HepG2 (cell line): ENCODE measurements around the gene KCNK6. TPM values are rescaled to one million over a fixed set of nuclear protein-coding genes. Genes with fewer than 3 reads are reported as not detected.

Experiments used
- ATAC-seq: fragments of 200-7000 bp; cut with Tn5 transposase; 3 replicates; pipeline ENCODE4 v1.9.1; 2020; ENCODE audit warnings: mild to moderate bottlenecking, moderate library complexity
- BruUV-seq: library from RNA; stranded (reverse); fragments of 400-500 nt; replicated peaks from 2 replicates; lab custom pipeline; 2021; lab: Mats Ljungman, UMichigan
- CTCF ChIA-PET: fragments of 300-600 bp; formaldehyde crosslinking; extraction: SDS; loops from one replicate; lab custom pipeline; 2021; ENCODE audit warnings: low total read pairs, inconsistent platforms, low intra/inter-chr PET ratio; lab: Yijun Ruan, JAX
- POLR2A ChIA-PET: fragments of 350-600 bp; sonication (Branson Sonifier 250); formaldehyde crosslinking; loops from one replicate; lab custom pipeline; 2020; ENCODE audit warnings: antibody characterized with exemption, inconsistent platforms; lab: Yijun Ruan, JAX
- DNase-seq: peaks from one replicate; pipeline ENCODE4 v3.0.0-alpha.2; 2015; ENCODE audit warnings: low spot score
- FAIRE-seq: peaks from 3 replicates; lab custom pipeline; 2011; peaks lifted over from hg19 to GRCh38; lab: Jason Lieb, UNC
- H2AFZ ChIP-seq: one replicate; pipeline ENCODE4 v1.6.1; 2011; ENCODE audit warnings: low read length, inconsistent platforms
- H3K27ac ChIP-seq: fragments of 300-600 bp; 3 replicates; pipeline ENCODE4 v1.8.0; 2011; ENCODE audit warnings: mixed run types, mild to moderate bottlenecking, mixed read lengths, low read length, inconsistent platforms; ENCODE audit not compliant: insufficient read depth; ENCODE audit errors: extremely low read length
- H3K27me3 ChIP-seq, 2 experiments: fragments of 200-600 bp in 1 of 2; 2 replicates in 1 of 2; 3 replicates in 1 of 2; pipeline versions ENCODE4 v1.6.0 to v1.8.0; 2011; ENCODE audit warnings: low read length in 2 of 2, mild to moderate bottlenecking in 2 of 2, moderate library complexity in 2 of 2, inconsistent platforms in 1 of 2; ENCODE audit not compliant: insufficient read depth in 2 of 2, control insufficient read depth in 1 of 2
- H3K36me3 ChIP-seq, 2 experiments: fragments of 200-600 bp in 1 of 2; replicated peaks in 1 of 2; 2 replicates in 1 of 2; 3 replicates in 1 of 2; pipeline versions ENCODE4 v1.5.1 to v1.8.0; 2011; ENCODE audit warnings: low read length in 2 of 2, inconsistent platforms in 1 of 2; ENCODE audit not compliant: insufficient read depth in 2 of 2, control insufficient read depth in 1 of 2
- H3K4me1 ChIP-seq: 2 replicates; pipeline ENCODE4 v1.5.1; 2012; ENCODE audit warnings: low read length, inconsistent platforms; ENCODE audit not compliant: insufficient read depth
- H3K4me2 ChIP-seq: 2 replicates; pipeline ENCODE4 v1.6.0; 2011; ENCODE audit warnings: low read depth, low read length, inconsistent platforms
- H3K4me3 ChIP-seq, 3 experiments: fragments of 200-600 bp in 1 of 3; sonication (generic), shearing (Covaris generic) in 1 of 3; replicated peaks in 1 of 3; 2 replicates each; pipeline ENCODE4 v1.5.1; 2011 to 2016; ENCODE audit warnings: low read length in 3 of 3, inconsistent platforms in 2 of 3, low read depth in 2 of 3, mild to moderate bottlenecking in 2 of 3, control low read depth in 1 of 3, mixed read lengths in 1 of 3; ENCODE audit not compliant: insufficient read depth in 1 of 3
- H3K79me2 ChIP-seq: one replicate; pipeline ENCODE4 v1.6.1; 2011; ENCODE audit warnings: low read length, inconsistent platforms; ENCODE audit not compliant: insufficient read depth
- H3K9ac ChIP-seq: 2 replicates; pipeline ENCODE4 v1.6.0; 2011; ENCODE audit warnings: mild to moderate bottlenecking, low read depth, low read length, inconsistent platforms; ENCODE audit not compliant: insufficient read depth
- H3K9me3 ChIP-seq: 2 replicates; pipeline ENCODE4 v1.5.1; 2012; ENCODE audit warnings: mild to moderate bottlenecking, low read length
- H4K20me1 ChIP-seq: 2 replicates; pipeline ENCODE4 v1.6.0; 2011; ENCODE audit warnings: inconsistent platforms, mild to moderate bottlenecking, low read length, moderate library complexity; ENCODE audit not compliant: insufficient read depth
- CHD4 ChIP-seq: fragments of 200-600 bp; sonication (generic); IDR thresholded peaks from 2 replicates; pipeline ENCODE4 v1.7.0; 2017; ENCODE audit warnings: mild to moderate bottlenecking, low read length, borderline replicate concordance
- HMG20B ChIP-seq: conservative IDR thresholded peaks from 2 replicates; pipeline ENCODE4 v1.6.1; 2016; ENCODE audit warnings: missing genetic modification reagents, missing compliant biosample characterization
- NFAT5 ChIP-seq: sonication (generic); formaldehyde crosslinking; IDR thresholded peaks from 2 replicates; pipeline ENCODE4 v1.4.0; 2020; ENCODE audit warnings: missing genetic modification reagents
- PHF21A ChIP-seq: sonication (generic); formaldehyde crosslinking; IDR thresholded peaks from 2 replicates; pipeline ENCODE4 v1.5.0; 2020; ENCODE audit warnings: mild to moderate bottlenecking, missing genetic modification reagents
- RARA ChIP-seq: IDR thresholded peaks from 2 replicates; pipeline ENCODE4 v1.6.1; 2016; ENCODE audit warnings: missing genetic modification reagents, missing compliant biosample characterization
- REL ChIP-seq: sonication (generic); formaldehyde crosslinking; conservative IDR thresholded peaks from 2 replicates; pipeline ENCODE4 v1.8.0; 2022; ENCODE audit warnings: mild to moderate bottlenecking, missing genetic modification reagents, moderate library complexity
- SOX5 ChIP-seq: IDR thresholded peaks from 2 replicates; pipeline ENCODE4 v1.6.1; 2016; ENCODE audit warnings: borderline replicate concordance
- STAG1 ChIP-seq: sonication (generic); formaldehyde crosslinking; IDR thresholded peaks from 2 replicates; pipeline ENCODE4 v1.4.0; 2020; ENCODE audit warnings: missing genetic modification reagents
- TERF1 ChIP-seq: sonication (generic); formaldehyde crosslinking; IDR thresholded peaks from 2 replicates; pipeline ENCODE4 v1.8.0; 2022; ENCODE audit warnings: mild to moderate bottlenecking, missing genetic modification reagents, moderate library complexity
- TFDP1 ChIP-seq: IDR thresholded peaks from 2 replicates; pipeline ENCODE4 v1.6.1; 2016; ENCODE audit warnings: missing compliant biosample characterization, missing genetic modification reagents, borderline replicate concordance
- ZBTB8A ChIP-seq: sonication (generic); formaldehyde crosslinking; IDR thresholded peaks from 2 replicates; pipeline ENCODE4 v1.4.0; 2020; ENCODE audit warnings: mild to moderate bottlenecking, low read depth, missing genetic modification reagents, borderline replicate concordance
- ZFP41 ChIP-seq: sonication (generic); formaldehyde crosslinking; IDR thresholded peaks from 2 replicates; pipeline ENCODE4 v1.4.0; 2020; ENCODE audit warnings: mild to moderate bottlenecking, missing genetic modification reagents, borderline replicate concordance
- ZNF160 ChIP-seq: sonication (generic); formaldehyde crosslinking; IDR thresholded peaks from 2 replicates; pipeline ENCODE4 v1.8.0; 2022; ENCODE audit warnings: mild to moderate bottlenecking, inconsistent platforms, missing genetic modification reagents
- ZNF292 ChIP-seq: sonication (generic); formaldehyde crosslinking; IDR thresholded peaks from 2 replicates; pipeline ENCODE4 v1.8.1; 2022; ENCODE audit warnings: mild to moderate bottlenecking, low read depth, missing genetic modification reagents, borderline replicate concordance
- ZNF382 ChIP-seq: sonication (generic); formaldehyde crosslinking; IDR thresholded peaks from 2 replicates; pipeline ENCODE4 v1.5.0; 2020; ENCODE audit warnings: missing genetic modification reagents, mild to moderate bottlenecking, borderline replicate concordance
- ZNF557 ChIP-seq: sonication (generic); formaldehyde crosslinking; IDR thresholded peaks from 2 replicates; pipeline ENCODE4 v1.4.0; 2020; ENCODE audit warnings: missing genetic modification reagents
- WGBS: methylation state at CpG from one replicate; pipeline ENCODE4 v1.1.6; 2017; ENCODE audit warnings: low lambda C conversion rate; 5-methylcytosine and 5-hydroxymethylcytosine counted together
- in situ Hi-C: cut with HindIII; loops from 2 replicates; pipeline ENCODE4 v1.10.0; 2017; ENCODE audit warnings: low pct_unique_long_range_greater_than_20kb; ENCODE audit not compliant: extremely low pct_ligation_motif_present
- intact Hi-C: fragments of 100-400 bp; cut with micrococcal nuclease; formaldehyde crosslinking; loops from one replicate; pipeline ENCODE4 v1.10.0; 2022; ENCODE audit not compliant: unreplicated experiment
- polyA plus RNA-seq, 8 experiments: library from polyadenylated mRNA; depleted of rRNA in 3 of 8; stranded (reverse) in 7 of 8; unstranded in 1 of 8; fragments of >200 nt; fragmentation: Illumina TruSeq in 4 of 8; extraction: Trizol in 4 of 8; gene quantifications; 2 replicates each; pipeline versions ENCODE4 v1.2.1 to v1.2.3, GENCODE V29; 2011 to 2016; ENCODE audit warnings: low read depth in 4 of 8, missing spikeins in 1 of 8, mixed read lengths in 1 of 8; ENCODE audit not compliant: insufficient read depth in 1 of 8
- total RNA-seq, 5 experiments: library from RNA; depleted of rRNA; stranded (reverse); fragments of >200 nt; fragmentation: Illumina TruSeq; extraction: Trizol; gene quantifications; 2 replicates each; pipeline ENCODE4 v1.2.3, GENCODE V29; 2016; ENCODE audit warnings: low read depth in 1 of 5

Gene KCNK6
- total and polyA plus RNA-seq, 2 of the 13 experiments (the other 11 are each of a cell fraction or from before 2014, with no cell fraction given), result 0.03 TPM; not detected in 1

- TF ChIP-seq ZFP41 (CRISPR knock-in tag) (no peak), STAG1 (no peak), TFDP1 (CRISPR knock-in tag) (no peak), ZNF292 (CRISPR knock-in tag) (no peak), PHF21A (CRISPR knock-in tag) (0 out of 2 replicates have a peak, but pooled peaks have one; percentile 24), CHD4 (peak; percentile 15; the same call in 1 of the 2 replicates)
Observed at GRCh38 chr19:38316477-38317067, 3.1 kb upstream of the KCNK6 start (continued).

GRCh38 chr19:38317104-38317612 lies 2.5 kb upstream of the KCNK6 start:
- WGBS, result 79% methylated on average over 11 of the region's 11 CpGs
- TF ChIP-seq SOX5 (CRISPR knock-in tag) (no peak), ZNF557 (CRISPR knock-in tag) (no peak), REL (CRISPR knock-in tag) (no peak), NFAT5 (CRISPR knock-in tag) (no peak), ZNF382 (CRISPR knock-in tag) (no peak), ZBTB8A (CRISPR knock-in tag) (no peak), RARA (CRISPR knock-in tag) (no peak), ZNF160 (CRISPR knock-in tag) (no peak), TERF1 (CRISPR knock-in tag) (no peak), HMG20B (CRISPR knock-in tag) (no peak)

More at GRCh38 chr19:38317104-38317612, 2.5 kb upstream of the KCNK6 start:
- no peak for DNase-seq
- ChIA-PET POLR2A (no interaction called here), CTCF (no interaction called here)
- peaks cover 4% of the 10 kb centered on the region for H3K79me2 ChIP-seq
- FAIRE-seq, result no peak
- intact Hi-C loops, result no loop called here
- ATAC-seq, result no peak
- in situ Hi-C loops, result no loop called here
- no peaks in the 10 kb centered on the region for H3K36me3 ChIP-seq
- H3K9me3 ChIP-seq, result no peaks in the 10 kb centered on the region
- peaks cover 27% of the 10 kb centered on the region for H3K4me1 ChIP-seq
- no peak overlapping the region for H3K27ac ChIP-seq
- no peak overlapping the region for H3K9ac ChIP-seq
- no peak overlapping the region for H3K4me3 ChIP-seq
- H2AFZ ChIP-seq, result no peak overlapping the region
- BruUV-seq, result no TSS peak
- H3K27me3 ChIP-seq, result peaks cover 8 to 42% of the 10 kb centered on the region in 2 experiments
- no peaks in the 10 kb centered on the region for H4K20me1 ChIP-seq
- H3K4me2 ChIP-seq, result no peak overlapping the region
